Measurements from ENCODE around the gene SAV1.
"Not testable (repeated sequence)": the region's sequence is repeated elsewhere in the genome, so short reads cannot be mapped to it uniquely, and the experiment has no call there.

Gene SAV1

DNA sequence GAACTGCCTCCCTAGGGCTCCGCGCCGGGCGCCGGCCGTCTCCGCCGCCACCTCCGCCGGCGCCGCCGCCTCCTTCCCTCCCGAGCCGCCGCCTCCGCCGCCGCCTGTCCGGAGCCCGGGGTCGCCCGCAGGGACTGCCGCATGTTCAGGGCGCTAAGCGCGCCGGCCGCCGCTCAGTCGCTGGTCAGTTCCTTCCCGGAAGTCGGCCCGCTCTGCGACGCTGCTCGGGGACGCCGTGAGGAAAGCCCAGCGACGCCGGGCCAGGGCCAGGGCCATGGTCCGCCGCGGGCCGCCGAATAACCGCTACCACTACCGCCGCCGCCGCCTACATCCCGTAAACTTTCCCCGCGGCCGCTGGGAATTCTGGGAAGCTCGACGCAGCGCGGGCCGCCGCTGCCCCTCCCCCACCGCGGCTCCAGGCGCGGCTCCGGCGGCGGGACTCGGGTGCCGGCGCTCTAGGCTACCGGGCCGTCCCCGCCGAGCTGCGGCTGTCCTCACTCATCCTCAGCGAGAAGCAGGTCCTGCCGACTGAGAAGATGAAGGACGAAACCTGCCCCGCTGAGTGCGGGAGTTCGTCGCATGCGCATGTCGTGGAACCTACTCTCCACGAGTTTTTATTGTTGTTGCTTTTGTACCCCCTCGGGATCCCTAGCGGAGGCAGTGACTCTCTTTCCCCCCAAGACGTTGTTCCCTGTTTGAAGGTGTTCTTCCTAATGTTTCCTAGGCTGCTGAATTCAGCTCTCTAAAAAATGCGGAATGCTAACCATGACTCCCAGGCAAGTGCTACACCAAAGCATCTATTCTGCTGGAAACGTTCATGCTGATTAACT is at the start of gene SAV1:
Gene SAV1 (minus strand): TSS at position 311 of the 830 bp plus-strand sequence. CDS start 339 bp downstream, outside the sequence.
- DNase-seq: peak; percentile 41 to 44

GRCh38 chr14:50717811-50718210 is 49.7 kb upstream of the SAV1 start:
- no peak for DNase-seq

DNA sequence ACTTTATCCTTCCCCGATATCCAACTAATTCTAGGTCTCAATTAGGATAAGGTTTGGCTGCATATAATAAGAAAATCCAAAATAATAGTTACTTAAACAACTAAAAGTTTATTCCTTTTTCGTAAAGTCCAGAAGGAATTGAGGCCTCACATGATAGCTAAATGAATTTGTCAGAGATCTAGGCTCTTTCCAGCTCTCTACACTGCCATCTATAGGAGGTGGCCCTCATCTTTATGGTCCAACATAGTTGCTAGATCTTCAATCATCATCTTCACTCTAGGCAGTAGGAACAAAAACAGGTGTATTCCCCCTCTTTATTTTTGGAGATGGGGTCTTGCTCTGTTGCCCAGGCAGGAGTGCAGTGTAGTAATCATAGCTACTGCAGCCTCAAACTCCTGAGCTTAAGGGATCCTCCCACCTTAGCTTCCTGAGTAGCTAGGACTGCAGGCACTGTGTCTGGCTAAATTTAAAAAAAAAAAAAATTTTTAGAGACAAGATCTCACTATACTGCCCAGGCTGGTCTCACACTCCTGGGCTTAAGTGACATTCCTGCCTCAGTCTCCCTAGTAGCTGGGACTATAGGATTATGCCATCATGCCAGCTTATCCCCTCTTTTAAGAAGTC is 46.5 kb upstream of the SAV1 start:
- no peak for DNase-seq

DNA sequence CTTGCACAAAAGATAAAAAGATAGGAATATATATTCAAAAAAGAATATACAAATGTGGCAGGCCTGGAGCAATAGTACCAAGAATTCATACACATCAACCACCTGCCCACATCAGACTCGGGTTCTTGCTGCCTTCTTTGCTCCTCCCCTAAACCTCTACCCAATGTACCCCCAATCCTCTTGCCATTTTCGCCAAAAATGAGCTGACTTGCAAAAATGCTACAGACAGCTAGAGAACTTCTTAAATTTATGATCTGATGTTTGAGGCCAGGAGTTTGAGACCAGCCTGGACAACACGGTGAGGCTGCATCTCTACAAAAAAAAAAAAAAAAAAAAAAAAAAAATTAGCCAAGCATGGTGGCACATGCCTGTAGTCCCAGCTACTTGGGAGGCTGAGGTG is 42.9 kb upstream of the SAV1 start:
- no peak for DNase-seq

GRCh38 chr14:50705026-50705593 is 37.0 kb upstream of the SAV1 start:
- DNase-seq: no peak

GRCh38 chr14:50704454-50705010 is 36.4 kb upstream of the SAV1 start:
- no peak for DNase-seq

GRCh38 chr14:50697659-50698290 is 29.7 kb upstream of the SAV1 start:
- no peak for DNase-seq

GRCh38 chr14:50694260-50694659 is 26.2 kb upstream of the SAV1 start:
- not testable (repeated sequence) for DNase-seq

DNA sequence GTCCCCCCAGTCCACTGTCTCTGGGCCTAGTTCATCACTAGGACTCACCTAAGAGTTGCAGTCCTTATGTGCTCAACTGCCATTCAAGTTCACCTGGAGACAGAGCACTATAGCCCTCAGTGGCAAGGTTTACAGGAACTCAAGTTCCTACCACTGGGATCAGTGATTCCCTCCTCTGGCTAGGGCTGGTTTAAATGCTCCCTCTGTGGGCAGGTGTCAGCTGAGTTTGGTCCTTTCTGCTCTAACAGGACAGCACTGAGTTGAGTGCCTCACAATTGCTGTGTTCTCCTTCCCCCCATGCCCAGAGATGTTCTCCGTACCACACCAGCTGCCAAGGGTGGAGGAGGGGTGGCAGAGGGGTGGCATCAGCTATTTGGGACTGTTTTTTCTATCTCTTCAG is 20.8 kb upstream of the SAV1 start:
- DNase-seq: no peak

GRCh38 chr14:50679674-50680073 is 11.6 kb upstream of the SAV1 start:
- no peak for DNase-seq

GRCh38 chr14:50678163-50678562 is 10.1 kb upstream of the SAV1 start:
- no peak for DNase-seq

DNA sequence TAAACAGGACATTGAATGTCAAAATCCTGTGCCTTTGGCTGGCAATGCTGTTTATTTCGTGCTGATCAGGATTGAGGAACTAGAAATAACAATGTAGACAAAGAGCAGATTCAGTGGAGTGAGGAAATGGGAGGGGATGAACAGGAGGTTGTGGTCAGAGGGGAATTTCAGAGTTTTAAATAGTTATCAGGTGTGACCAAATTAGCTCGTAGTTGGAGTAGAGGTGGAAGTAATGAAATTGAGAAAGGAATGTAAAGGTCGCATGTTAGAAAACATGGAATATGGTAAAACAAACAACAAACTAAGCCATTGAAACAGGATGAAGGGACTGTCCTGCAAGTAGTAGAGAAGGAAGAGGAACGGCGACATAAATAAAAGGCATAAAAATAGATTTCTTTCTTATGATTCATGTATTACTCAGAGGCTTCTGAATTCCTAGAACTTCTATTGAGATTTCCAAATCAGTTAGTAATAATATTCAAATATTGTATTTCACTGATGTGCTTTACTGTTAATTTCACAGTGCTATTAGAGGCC is 9.5 kb upstream of the SAV1 start:
- no peak for DNase-seq

GRCh38 chr14:50676814-50677516 is 8.9 kb upstream of the SAV1 start:
- DNase-seq: no peak

DNA sequence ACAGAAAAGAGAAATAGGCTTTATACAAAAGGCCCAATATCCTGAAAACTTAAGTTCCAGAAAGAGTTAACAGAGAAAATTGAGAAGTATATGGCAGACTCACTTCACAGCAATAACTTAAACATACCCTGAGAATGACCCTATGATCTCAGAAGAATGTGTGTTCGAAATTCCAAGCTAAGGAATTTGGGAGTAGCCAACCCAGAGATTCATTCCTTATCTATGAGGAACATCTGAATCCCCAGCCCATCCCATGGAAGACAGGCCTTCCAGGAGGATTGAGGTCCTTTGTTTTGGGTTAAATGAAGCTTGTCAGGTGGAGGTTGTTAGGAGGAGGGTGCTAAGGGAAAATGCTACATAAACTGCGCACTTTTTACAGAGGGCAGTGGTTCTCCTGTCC is 7.5 kb upstream of the SAV1 start:
- no peak for DNase-seq

DNA sequence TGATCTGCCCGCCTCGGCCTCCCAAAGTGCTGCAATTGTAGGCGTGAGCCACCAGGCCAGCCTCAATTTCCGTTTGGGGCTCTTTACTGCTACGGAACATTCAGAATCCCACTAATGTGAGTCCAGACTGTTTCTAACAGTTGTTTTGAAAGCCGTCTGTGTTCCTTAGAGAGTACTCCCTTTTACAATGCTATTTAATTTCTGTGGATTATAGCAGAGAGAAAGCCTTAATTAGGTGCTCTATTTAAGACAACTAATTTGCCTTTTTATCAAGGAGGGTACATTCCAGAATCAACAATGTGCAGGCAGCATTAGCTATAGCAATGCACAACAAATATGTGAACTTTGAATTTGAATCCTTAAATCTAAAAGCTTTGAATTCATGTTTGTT is 2.8 kb upstream of the SAV1 start:
- no peak for DNase-seq

GRCh38 chr14:50670196-50670865 is 2.2 kb upstream of the SAV1 start:
- DNase-seq: no peak

DNA sequence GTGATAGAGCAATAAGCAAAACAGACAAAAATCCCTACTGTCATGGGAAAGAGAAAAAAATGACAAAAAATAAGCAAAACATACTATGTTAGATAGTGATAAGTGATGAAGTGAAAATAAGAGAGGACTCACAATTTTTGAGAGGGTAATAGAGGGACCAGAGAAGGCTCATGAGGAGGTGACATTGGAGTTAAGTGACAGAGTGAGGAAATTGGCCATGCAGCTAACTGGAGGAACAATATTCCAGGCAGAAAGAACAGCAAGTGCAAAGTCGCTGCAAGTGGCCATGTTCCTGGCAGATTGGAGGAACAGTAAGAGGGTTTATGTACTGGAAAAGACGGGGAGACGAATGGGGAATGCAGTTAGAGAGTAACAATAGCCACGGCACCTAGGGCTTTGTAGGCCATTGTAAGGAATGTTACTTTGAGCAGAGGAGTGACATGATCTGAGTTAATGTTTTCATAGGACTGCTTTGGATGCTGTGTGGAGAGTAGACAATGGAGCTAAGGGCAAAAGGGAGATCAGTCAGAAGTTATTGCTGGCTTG is 1.4 kb upstream of the SAV1 start:
- no peak for DNase-seq

GRCh38 chr14:50668826-50669143 is 679 bp upstream of the SAV1 start:
- DNase-seq: no peak

DNA sequence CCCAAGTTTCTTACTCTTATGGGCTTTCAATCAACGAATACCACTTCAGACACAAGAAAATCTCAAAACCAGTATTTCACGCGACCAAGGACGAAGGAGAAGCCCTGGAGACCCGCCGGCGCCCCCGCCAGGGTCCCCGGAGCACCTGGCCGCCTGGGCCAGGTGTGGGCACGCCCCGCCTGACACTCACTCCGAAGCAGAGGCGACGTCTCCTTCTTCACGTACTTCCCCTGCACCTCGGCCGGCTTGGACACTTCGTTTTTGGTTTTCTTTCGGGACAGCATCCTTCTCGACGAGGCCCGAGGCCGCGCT is 466 bp downstream of the SAV1 start:
- DNase-seq: peak; percentile 27 to 38

GRCh38 chr14:50666772-50667683 is 1.1 kb downstream of the SAV1 start:
- peak; percentile 4 to 24 for DNase-seq

DNA sequence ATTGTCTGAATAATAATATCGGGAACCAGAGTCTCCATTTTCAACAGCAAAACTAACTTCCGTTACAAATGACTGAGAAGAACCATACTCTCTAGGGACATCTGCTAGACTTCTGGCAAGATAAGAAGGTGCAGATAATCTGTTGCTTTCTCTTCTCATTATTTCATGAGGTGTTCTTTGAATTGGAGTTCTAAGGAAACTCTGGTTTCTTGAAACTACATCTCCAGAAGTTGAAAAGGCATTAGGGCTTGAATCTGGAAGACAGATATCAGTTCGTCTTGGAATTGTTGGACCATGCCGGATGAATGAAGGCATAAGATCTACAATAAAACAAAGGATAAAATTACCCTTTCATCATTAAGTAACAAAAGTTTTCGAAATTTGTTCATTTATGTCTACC is 2.8 kb downstream of the SAV1 start:
- DNase-seq: not testable (repeated sequence)
